ENCODE data around the gene GNB1. TPM values are rescaled to one million over a fixed set of nuclear protein-coding genes. Genes with fewer than 3 reads are reported as not detected.

Gene GNB1
- total RNA-seq, 1 experiment from 2014 or later = 74.5 TPM

GRCh38 chr1:1832166-1832565 lies 58.7 kb downstream of the GNB1 start:
- DNase-seq (ENCODE audit: low read depth) = no peak

GRCh38 chr1:1827089-1827848 lies 63.6 kb downstream of the GNB1 start:
- DNase-seq (ENCODE audit: low read depth) = no peak

GRCh38 chr1:1826356-1827088 lies 64.4 kb downstream of the GNB1 start:
- no peak for DNase-seq (ENCODE audit: low read depth)

DNA sequence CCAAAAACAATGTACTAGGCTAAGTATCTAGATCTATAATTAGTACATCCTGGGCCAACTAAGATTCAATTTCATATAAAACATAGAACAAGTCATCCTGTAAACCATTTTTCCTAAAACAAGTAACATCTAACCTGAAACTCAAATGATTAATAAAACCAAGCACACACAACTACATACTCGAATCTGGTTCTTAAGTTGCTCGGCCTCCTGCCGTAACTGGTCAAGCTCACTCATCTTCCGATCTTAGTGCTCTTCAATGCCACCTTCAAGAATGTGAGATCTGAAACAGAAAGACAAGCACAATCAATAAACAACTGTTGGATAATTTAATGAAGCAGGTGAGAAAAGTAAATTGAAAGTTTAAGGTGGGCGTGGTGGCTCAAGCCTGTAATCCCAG lies 65.7 kb downstream of the GNB1 start:
- no peak for DNase-seq (ENCODE audit: low read depth)

DNA sequence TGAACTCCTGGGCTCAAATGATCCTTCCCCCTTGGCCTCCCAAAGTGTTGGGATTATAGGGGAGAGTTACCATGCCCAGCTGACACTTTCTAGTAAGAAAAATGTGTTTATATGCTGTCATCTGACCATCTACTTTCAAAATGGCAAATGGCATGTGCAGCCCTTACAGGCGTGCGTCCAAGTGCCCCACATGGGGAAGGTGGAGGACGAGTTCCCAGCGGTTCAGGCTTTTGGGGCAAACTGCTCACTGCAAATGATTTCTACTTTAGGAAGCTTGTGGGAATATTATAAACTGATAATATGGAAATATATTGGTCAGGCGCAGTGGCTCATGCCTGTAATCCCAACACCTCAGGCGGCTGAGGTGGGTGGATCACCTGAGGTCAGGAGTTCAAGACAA lies 71.1 kb downstream of the GNB1 start:
- no peak for DNase-seq (ENCODE audit: low read depth)

DNA sequence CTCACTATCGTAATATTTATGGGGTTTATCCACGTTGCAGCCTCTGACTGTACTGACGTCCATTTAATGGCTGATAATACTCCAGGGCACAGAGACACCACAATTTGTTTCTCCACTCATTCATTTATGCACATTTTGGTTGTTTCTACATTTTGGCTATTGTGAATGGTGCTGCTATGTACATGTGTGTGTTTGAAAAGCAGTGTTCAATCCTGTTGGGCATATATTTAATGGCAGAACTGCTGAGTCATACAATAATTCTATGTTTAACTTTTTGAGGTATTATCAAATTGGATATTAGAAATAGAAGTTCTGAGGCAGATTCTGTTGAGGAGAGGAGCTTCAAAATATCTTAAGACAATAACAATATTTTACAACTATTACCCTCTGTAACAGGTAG lies 73.7 kb downstream of the GNB1 start:
- no peak for DNase-seq (ENCODE audit: low read depth)

DNA sequence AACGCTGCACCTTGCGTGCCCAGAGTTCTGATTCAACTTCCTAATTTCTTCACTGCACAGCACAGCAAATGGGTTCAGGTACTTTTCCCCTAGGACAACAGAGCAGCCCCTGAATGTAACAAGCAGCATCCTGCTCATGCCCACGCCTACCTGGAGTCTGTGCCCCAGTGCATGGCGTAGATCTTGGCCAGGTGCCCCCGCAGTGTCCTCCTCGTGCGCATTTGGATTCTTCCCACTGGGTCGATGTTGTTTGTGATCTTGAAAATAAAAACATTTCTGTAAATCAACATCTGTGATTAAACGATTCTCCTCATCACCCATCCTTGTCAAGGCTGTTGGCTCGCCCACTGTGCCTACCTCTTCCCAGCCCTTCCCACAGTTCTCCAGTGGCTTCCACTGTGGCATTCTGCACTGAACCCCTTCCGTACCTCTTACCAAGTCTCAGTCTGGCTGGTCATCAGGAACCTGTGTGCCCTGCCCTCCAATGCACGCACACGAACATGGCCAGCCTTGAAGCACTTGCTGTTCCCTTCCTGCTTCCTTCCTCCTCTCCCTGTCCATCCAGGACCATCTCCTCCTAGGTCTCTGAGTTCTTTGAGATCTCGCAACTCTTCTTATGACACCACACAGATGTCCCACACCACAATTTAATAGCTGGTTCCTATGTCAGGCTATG lies 75.1 kb downstream of the GNB1 start:
- DNase-seq (ENCODE audit: low read depth) = no peak

GRCh38 chr1:1809489-1809888 lies 81.4 kb downstream of the GNB1 start:
- no peak for DNase-seq (ENCODE audit: low read depth)

DNA sequence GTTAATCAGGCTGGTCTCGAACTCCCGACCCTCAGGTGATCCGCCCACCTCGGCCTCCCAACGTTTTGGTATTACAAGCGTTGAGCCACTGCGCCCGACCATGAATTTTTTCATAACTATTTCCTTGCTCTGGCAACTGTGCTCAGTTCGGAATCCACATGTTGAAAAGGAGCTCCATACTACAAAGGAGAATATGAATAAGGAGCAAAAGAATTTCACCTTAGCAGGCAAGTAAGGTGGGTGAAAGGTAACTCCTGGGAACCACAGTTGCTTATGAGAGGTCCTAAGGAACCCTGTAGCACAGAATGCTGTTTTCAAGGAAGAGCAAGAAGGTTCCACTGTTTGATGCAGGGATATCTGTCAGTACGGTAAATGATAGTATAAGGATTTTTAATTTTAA lies 82.7 kb downstream of the GNB1 start:
- no peak for DNase-seq (ENCODE audit: low read depth)

GRCh38 chr1:1806890-1807289 lies 84.0 kb downstream of the GNB1 start:
- DNase-seq (ENCODE audit: low read depth) = no peak

GRCh38 chr1:1804301-1804700 lies 86.6 kb downstream of the GNB1 start:
- no peak for DNase-seq (ENCODE audit: low read depth)

GRCh38 chr1:1802871-1803270 lies 88.0 kb downstream of the GNB1 start:
- no peak for DNase-seq (ENCODE audit: low read depth)

GRCh38 chr1:1799716-1800115 lies 91.2 kb downstream of the GNB1 start:
- no peak for DNase-seq (ENCODE audit: low read depth)

DNA sequence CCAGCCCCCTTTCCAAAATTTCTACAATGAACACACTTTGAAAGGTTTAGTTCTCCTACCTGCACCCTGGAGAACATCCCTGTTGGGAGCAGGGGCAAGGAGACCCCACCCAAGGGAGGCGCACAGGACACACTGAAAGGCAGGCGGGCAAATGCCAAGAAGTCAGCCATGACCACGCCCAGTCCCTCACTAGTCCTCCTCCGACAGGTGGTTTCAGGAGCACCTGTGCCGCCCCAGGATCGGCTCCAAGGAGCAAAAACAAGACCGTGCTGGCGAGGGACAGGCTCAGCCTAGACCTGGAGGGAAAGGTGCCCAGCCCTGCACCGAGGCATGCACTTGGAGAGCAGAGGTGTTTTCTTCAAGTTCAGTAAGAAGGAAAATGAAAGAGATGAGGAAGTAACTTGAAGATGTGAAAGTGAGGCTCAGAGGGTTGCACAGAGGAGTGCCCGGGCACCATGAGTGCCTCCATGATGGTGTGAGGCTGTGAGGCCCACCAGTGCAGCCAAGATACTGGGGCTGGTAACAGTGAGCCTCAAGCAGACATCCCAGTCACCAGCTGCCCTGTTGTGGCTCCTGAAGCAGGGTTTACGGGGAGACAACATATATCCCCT lies 93.1 kb downstream of the GNB1 start:
- DNase-seq (ENCODE audit: low read depth) = no peak

DNA sequence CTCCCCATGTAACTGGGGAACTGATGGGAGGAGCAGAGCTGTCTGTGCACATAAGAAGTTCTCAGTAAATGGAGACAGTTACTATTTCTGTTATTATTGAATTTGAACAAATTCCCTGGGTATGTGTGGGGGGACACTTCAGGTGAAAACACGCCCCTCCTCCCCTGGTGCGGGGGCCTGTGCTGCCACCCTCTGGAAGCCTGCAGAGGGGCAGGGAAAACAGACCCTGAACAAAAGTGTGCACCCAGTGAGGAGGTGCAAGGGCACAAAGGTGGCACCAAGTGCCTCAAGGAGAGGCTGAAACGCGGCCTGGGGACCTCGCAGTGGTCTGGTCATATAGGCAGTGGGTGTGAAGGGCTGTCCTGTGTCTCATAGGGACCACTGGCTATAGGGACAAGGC lies 94.4 kb downstream of the GNB1 start:
- no peak for DNase-seq (ENCODE audit: low read depth)

DNA sequence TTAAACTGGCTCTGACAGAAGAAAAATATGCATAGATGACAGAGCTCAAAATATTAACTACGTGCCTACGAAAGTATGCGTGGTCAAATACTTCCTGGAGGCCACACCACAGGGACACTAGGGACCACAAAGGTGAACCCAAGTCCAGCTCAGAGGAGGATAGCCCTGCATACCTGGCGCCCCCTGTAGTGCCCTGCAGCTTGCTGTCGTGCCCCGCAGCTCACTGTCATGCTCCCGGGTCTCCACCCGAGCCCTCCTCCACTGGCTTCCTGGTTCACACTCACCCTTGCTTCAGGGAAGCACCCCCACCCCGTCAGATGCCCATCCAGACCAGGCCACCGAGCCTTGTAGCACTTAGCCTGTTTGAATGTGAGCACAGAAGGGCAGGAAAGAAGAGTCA lies 95.9 kb downstream of the GNB1 start:
- DNase-seq (ENCODE audit: low read depth) = no peak

GRCh38 chr1:1793481-1794244 lies 97.2 kb downstream of the GNB1 start:
- no peak for DNase-seq (ENCODE audit: low read depth)

DNA sequence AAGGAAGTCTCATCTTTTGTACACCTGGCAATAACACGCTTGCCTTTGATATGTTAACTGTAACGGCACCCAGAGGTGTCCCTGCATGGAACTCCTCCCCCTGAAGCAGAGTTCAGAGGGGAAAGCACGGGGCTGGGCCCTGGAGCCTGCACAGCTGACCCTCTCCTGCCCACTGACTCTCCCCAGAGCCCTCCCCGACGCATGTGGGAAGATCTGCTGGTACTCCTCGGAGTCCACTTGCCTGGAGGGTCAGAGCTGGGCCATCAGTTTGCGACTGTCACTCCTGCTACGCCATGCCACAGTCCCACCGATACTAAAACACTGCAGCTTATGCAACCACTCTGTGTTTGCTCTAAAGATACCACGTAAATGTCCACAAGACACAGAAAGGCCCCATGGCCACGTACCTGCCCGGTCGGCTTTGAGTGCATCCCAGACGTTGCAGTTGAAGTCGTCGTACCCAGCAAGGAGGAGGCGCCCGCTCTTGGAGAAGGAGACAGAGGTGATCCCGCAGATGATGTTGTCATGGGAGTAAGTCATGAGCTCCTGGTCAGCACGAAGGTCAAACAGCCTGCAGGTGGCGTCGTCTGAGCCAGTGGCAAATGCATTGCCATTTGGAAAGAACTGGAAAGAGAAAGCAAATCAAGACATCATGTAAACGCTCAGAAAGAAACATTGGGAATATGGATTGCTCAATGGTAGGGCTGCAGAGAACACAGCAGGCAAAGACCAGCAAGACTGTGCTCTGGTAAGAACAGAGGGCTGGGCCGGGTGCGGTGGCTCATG lies 102.0 kb downstream of the GNB1 start:
- DNase-seq (ENCODE audit: low read depth) = no peak

DNA sequence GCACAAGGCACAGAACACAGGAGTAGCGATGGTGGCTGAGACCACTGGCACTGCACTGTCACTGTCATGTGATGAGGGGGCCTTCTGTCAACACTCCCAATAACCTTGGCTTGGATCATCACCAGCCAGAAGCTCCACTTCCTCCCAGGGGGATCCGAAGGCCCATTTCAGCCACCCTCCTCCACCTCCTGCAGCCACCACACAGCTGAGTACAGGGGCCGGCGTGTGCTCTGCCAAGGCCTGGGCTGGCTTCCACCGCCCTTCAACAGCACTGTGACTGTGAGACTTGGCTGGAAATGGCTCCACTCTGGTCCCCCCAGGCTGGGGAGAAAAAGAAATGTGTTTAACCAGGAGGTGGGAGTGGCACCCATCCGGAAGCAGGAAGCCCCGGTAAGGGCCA lies 102.8 kb downstream of the GNB1 start:
- no peak for DNase-seq (ENCODE audit: low read depth)

DNA sequence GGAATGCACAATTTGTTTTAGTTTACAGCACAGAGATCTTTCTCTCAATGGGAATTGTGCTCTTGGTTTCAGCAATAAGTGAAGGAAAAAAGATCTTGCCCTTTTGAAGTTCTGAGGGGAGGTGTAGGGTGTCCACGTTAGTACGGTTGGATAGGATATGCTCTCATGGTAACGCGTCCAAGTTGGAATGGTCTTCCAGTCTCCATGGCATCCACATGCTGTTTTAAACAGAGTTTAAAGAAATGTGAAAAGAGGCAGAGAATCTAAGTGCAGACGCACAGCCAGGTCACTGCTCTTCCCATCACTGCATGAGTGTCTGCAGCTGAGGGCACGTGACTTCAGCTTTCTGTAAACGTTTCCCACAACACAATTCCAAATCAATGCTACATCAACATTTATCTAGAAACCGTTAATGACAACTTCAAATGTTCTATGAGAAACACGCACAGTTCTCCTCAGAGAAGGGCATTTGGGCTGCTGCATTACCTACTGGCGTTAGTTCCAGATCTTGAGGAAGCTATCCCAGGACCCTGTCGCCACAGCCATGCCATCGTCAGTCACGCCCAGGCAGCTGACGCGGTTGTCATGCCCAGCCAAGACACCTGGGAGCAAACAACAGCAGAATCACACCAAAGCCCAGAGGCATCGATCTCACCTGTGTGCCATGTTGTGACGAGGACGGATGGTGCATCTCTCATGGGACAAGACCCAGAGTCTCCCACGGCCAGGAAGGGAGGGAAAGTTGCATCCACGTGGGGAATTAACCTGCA lies 103.9 kb downstream of the GNB1 start:
- DNase-seq (ENCODE audit: low read depth) = no peak

Measured in HT1080 (cell line).